ENCODE results near the gene HCFC1.
A peak's percentile ranks its signal among the peaks of the same experiment; 100 is the strongest.
"Not testable (repeated sequence)": the region's sequence is repeated elsewhere in the genome, so short reads cannot be mapped to it uniquely, and the experiment has no call there.

The HCFC1 gene

DNA sequence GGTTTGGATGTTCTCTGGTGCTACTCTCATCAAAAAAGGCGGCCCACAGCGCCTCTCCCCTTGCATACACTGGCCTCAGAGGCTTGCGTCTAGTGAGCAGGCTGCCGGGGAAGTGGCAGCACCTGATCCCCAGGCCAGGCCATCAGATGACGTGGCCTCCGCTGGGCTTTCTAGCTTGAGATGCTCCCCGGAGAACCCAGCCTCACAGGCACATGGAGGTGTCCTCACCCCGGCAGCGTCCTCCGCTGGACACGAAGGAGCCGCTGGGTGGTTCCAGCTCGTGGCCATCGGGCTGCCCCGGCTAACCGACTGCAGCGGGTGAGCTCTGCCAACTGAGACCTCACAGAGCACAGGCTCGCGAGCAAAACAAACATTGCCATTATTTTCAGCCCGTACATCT lies 35.3 kb upstream of the HCFC1 start:
- no peak for DNase-seq

DNA sequence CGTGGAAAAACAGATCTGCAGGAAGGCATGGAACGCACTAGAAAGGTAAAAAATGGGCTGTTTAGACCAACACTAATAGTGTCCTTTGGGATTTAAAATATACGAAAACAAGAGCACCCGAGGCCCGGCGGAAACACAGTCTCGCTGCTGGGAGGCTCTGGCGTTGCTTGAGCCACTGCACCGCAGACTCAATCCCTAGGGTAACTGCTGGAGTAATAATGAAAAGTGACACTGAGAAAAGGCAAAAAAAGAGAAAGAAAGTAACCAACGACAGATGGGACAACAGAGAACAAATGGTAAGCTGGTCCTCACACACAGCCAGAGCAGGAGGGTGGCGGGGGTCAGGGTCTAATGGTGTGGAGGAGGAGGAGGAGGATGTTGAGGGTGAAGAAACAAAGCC lies 32.7 kb upstream of the HCFC1 start:
- DNase-seq: no peak

DNA sequence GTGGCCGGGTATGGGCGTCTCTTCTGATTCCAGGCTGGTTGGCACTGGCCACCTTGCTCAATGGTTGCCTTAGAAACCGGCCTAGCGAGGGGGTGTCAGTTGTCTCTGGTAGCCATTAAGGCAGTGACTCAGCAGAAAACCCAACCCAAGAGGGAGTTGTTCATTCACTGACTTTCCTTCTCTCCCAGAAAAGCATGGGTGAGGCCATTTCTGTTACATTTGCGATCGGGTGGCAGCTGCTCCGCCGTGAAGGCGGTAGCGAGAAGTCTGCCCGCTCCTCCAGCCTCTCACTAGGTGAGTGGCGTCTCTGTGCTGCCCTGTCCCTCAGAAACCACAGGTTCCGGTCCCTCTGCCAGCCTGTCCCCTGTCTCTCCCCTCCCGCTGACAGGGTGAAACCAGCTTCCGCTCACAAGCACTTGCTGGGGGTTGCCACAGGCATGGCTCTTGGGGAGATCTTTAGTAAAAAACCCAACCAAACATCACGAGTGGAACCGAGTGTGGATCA lies 30.6 kb upstream of the HCFC1 start:
- peak; percentile 65 for DNase-seq

DNA sequence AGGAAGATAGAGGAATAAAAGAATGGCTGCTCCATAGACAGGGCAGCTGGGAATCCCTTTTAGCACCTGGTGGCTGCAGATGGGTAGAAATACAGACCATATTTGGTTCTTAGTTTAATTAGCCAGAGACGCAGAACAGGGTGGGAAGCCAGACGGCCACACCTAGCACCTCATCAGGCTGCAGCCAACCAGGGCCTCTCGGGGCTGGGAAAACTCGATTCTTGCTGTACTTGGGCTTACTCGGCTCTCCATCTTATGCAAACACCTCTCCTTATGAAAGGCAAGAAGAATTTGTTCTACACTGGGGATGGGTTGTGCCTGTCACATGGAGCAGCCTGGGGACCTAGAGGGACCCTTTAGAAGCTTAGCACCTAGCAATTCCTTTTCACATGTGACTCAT lies 28.4 kb upstream of the HCFC1 start:
- no peak for DNase-seq

DNA sequence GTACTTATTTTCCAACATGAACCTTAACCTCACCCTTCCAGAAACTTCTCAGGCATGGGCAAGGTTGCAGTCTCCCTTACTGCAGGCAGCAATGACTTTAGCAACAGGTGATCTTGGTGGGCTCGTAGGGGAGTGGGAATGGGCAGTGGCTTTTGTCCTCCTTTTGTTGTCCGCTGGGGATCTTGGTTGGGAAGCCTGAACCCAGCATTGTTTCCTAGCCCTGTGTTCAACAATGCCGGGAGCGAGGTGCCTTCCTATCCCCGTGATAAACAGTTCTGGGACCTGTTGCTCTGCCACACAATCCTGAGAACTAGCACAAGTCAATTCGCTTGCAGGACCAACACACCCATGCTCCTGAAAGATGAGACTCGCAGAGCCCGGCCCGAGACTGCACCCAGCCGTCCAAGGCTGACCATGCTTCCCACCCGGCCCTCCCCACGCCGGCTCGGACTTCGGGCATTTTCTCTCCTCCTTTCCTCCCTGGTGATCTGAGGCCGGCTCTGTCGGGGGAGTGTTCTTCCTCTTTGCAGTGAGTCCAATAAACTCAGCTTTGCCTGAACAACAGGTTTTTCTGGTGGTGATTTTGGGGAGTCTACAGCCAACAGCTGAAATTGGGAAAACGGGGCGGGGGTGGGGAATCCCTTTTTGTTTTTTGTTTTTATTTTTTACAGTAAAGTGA lies 27.9 kb upstream of the HCFC1 start:
- no peak for DNase-seq

DNA sequence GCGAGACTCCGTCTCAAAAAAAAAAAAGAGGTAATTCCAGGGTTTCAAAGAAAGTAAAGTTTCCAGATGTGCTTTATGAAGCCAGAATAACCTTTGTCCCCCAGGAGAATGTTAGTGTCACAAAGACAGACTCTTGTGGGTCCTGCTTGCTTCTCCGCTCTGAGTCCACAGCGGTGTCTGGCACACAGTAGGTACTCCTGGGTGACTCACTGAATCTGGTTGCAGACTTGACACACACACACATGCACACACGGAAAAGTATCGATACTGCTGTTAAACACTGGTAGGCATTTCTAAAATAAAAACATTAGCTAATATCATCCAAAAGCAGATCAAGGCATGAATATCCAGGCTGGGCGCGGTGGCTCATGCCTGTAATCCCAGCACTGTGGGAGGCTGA lies 23.9 kb upstream of the HCFC1 start:
- DNase-seq: no peak

DNA sequence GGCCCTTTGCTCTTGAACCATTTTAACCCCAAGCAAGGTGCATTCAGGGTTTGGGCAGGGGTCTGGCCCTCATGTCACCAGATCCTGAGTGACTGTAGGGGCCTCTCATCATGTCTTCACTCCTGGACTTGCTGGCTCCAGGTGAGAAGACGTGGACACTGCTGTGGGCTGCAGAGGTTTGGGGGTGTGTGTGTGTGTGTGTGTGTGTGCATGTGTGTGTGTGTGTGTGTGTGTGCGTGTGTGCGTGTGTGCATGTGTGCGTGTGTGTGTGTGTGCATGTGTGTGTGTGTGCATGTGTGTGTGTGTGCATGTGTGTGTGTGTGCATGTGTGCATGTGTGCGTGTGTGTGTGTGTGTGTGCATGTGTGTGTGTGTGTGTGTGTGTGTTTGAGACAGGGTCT lies 22.8 kb upstream of the HCFC1 start:
- not testable (repeated sequence) for DNase-seq

DNA sequence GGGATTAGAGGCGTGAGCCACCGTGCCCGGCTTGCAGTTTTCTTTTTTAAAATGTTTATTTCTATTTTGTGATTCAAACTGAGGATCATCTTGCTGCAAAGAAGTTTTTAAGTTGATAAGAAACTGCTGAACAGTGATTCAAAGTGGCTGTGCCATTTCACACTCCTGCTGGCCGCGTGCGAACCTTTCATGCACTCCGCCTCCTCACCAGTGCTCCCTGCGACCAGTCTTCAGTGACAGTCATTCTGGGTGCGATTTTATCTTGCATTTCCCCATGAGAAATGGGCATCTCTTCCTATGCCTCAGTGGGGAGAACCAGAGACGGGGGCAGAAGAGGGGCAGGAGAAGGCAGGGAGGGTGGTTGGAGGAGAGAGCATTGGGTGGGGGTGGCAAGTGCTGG lies 22.4 kb upstream of the HCFC1 start:
- no peak for DNase-seq

DNA sequence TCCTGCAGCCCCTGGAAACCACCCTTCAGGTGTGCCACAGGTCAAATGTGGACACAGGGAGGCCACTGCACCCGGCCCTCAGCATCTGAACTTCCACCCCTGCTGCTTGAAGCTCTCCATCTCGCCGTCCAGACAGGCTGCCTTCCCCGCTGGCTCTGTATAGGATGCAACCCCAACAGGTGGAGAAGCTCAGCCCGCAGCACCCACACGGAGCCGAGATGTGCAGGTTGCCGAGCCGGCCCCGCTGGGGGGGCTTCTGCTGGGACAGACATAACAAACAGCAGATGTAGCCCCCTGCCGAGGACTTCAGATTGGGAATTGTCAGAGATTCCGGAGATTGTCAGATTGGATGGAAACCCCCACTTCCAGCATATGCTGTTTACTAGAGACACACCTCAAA lies 21.5 kb upstream of the HCFC1 start:
- no peak for DNase-seq

DNA sequence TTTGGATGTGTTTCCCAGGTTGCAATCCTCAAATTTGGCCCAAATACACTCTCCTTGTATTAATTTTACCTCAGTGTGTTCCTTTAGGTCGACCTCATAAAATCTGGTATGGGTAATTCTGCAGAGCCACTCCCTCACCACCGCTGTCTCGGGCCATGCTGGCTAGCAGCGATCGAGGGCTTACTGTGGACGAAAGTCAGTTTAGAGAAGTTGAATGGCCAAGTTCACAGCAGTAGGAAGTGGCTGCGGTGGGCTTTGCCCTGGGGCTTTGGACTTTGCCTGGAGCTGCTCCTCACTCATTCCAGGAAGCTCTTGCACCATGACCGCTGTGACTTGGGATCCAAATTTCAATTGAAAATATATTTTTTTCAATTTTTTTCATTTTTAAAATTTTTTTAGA lies 20.6 kb upstream of the HCFC1 start:
- DNase-seq: no peak

DNA sequence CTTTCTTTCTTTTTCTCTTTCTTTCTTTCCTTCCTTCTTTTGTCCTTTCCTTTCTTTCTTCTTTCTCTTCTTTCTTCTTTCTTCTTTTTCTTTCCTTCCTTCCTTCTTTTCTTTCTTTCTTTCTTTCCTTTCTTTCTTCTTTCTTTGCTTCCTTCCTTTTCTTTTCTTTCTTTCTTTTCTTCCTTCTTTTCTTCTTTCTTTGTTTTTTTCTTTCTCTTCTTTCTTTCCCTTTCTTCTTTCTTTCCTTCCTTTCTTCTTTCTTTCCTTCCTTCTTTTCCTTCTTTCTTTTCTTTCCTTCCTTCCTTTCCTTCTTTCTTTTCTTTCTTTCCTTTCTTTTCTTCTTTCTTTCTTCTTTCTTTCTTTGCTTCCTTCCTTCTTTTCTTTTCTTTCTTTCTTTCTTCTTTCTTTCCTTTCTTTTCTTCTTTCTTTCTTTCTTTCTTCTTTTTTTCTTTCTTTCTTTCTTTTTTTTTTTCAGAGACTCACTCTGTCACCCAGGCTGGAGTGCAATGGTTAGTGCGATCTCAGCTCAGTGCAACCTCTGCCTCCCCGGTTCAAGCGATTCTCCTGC lies 19.5 kb upstream of the HCFC1 start:
- no peak for DNase-seq

DNA sequence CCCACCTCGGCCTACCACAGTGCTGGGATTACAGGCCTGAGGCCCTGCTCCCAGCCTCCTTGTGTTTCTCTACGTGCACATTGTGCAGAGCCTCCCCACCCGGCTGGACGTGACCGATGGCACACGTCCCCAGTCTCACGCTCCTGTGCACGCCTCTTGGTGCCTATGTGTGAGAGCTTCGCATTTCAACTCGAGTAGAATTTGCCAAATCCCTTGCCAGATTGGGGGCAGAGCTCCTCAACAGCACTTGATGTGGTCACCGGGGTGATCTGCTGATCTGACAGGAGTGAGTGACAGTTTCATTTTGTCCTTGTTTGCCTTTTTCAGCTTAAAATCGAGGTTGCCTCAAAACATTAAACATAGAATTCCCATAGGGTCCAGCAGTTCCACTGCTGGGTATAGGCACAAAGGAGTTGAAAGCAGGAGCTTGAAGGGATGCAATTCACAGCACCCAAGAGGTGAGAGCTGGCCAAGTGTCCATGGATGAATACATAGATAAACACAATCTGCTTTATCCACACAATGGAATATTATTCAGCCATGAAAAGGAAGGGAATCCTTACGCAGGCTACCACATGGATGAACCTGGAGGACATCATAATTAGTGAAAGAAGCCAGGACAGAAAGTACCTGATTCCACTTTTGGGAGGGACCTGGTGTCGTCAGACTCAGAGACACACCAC lies 18.5 kb upstream of the HCFC1 start:
- DNase-seq: no peak

DNA sequence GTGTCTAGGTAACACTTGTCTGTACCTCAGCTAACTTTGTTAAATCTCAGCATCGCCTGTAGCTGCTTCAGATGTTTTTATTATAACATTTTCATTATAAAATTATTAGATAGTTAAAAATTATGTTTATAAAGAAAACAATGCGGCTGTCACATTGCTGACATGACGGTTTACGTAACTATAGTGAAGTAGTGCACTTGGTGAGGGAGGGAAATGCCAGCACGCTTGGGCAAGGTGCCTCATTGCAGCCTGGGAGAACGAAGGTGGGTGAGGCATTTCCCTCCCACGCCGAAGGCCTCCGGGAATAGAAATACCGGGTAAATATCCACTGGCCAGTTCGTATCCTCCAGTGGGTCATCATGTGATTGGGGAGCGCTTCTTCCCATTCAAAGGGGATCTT lies 16.9 kb upstream of the HCFC1 start:
- no peak for DNase-seq

DNA sequence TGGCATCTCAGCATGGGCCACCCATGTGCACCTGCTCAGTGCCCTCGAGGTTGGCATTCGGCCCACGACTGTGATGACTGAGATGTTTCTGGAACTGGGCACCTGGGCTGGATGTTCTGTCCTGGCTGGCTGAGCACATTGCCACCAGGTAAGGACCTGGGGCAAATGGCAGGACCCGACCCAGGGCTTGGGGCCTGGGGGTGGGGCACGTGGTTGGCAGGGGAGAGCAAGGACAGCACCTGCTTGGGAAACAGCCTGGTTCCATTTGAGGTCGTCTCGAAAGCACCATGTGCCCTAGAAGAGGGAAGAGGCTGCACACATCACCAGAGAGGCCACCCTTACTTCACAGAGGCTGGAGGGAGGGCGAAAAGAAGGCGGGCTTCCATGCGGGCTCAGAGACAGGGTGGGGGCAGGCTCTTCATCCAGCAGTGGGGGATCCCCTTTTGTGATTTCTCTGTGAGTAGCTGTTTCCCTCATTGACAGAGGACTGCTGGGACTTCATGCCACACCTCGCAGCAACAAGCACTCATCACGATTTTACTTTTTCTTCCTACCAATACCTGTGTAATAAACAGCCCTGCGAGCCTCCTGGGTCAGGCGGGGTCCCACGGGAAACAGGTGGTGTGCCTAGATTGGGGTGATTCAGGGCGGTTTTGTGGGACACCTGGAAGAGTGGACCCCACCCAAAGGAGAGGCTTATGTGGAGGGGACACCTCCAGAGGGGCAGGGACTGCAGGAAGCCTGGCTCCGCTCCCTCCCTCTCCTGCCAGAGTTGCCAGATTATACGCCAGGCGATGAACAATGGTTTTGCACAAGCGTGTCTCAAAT lies 12.9 kb upstream of the HCFC1 start:
- DNase-seq: no peak

DNA sequence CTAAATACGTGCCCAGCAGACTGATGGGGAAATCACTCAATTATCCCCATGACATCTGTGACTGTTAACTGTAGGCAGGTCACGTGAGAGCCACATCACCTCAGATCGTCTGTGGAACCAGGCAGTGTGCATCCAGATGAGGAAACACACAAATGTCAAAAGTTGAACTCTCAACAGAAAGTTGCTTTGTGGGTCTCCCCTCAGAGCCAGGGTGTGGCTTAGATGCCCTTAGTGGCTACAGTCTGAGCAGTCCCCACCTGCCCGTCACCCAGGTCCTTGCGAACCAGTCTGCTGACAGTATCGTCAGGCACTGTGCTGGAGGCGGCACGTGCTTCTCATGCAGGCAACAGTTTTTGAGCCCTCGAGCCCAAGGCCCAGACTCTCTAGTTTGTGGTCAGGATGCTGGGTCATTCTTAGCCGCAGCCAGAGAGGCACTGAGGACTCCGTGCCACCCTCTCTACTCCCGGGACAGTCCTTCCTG lies 11.7 kb upstream of the HCFC1 start:
- DNase-seq: no peak

DNA sequence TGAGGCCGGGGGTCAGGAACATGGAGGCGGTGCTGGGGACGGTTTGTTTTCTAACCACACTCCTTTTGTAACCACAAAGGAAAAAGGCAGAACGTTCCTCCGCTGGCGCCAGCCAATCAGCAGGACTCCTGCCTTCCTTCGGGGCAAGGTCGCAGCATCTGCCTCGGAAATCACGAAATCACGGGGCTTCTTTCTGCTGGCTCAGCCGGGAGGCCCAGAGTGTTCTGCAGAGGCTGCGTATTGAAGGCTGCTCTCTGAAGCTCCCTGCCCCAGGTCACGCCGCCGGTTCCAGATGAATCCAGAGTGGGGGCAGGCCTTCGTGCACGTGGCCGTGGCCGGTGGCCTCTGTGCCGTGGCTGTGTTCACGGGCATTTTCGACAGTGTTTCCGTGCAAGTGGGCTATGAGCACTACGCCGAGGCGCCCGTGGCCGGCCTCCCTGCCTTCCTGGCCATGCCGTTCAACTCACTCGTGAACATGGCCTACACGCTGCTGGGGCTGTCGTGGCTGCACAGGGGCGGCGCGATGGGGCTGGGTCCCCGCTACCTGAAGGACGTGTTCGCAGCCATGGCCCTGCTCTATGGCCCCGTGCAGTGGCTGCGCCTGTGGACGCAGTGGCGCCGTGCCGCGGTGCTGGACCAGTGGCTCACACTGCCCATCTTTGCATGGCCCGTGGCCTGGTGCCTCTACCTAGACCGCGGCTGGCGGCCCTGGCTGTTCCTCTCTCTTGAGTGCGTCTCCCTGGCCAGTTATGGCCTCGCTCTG lies 10.3 kb upstream of the HCFC1 start:
- DNase-seq: peak; percentile 77

DNA sequence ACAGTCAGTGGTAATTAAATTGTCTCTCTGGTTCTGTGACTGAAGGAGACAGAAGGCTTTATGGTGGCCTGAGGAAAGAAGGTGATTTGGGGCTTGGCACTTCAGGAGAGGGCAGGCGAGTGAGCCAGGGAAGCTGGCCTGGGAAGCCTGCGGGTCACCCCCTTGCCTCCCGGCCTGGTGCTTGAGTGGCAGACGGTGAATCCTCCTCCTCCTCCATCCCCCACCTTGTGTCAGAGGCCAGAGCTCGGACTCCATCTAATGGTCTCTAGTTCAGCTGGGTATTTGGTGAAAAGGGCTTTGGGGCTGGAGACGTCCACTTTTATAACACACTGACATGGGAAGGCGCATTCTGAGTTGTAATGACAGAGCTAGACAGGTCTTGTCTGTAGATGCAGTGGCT lies 9.6 kb upstream of the HCFC1 start:
- DNase-seq: no peak

DNA sequence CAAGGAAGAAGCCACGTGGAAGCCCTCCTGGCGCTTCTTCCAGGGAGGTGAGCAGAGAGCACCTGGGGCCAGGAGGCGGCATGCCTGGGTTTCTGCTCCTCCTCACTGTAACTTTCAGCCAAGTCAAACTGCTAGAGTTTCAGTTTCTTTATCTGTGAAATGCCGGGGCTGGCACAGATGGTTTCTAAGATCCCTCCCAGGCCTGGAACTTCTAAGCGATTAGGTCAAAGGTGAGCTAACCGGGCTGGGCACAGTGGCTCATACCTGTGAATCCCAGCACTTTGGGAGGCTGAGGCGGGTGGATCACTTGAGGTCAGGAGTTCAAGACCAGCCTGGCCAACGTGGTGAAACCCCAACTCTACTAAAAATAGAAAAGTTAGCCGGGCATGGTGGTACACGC lies 8.8 kb upstream of the HCFC1 start:
- DNase-seq: not testable (repeated sequence)

DNA sequence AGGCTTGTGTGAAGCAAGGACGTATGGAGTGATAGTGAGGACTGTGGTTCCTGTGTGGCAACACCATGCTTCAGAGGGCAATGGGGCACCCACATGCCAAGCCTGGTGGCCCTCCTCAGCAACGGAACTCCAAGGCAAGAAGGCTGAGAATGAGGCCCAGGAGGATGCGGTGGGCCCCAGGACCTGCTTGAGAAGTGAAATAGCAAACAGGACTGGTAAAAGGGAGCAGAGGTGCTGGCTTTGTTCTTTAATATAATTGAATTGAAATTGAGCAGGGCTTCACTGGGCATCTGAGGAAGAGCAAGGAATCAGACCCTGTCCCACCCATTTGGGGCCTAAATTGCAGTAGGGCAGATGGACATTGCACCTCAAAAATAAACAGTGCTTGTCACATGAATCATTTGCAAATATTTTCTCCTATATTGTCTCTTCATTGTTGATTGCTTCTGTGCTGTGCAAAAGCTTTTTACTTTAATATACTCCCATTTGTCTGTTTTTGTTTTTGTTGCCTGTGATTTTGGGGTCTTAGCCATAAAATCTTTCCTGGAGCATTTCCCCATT lies 3.2 kb upstream of the HCFC1 start:
- DNase-seq: no peak

DNA sequence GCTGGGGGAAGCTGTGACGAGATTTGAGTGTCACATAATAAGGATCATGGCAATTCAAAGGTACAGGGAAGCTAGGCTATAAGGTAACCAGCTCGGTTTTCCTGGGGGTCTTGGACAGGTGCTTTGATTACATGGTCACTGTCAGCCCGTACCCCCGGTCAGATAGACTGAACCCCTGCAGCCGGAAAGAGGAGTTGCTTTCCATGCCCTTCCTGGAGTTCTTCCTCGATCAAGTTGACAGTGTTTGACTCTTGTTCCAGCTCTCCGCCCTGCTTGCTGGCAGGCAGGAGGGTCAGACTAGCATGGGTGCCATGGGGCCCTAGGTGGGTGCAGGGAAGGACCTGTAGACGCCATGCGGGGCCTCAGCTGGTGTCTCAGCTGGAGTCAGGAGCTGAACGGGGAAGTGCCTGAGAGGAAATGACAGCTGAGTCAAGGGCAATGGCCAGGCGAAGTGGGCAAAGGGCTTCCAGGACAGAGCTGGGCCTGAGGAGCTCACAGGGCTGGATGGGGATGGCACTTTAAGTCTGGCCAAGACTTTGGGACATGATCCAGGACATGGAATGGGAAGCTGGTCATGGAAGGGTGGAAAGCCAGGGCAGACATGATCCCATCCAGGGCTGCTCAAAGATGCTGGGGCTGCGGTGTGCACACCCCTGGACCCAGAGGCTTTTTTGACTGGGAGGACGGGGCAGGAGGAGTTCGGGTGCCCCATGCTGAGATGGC lies 2.5 kb upstream of the HCFC1 start:
- no peak for DNase-seq

All from activated CD8-positive, alpha-beta memory T cell treated with anti-CD3 and anti-CD28 coated beads, Interleukin-2, amount 50 U/mL, for 48 hours (primary cell).